T-helper 22 cell (primary cell): ENCODE data around the gene KCTD13.
"Not testable (repeated sequence)": the region's sequence is repeated elsewhere in the genome, so short reads cannot be mapped to it uniquely, and the experiment has no call there.

ENCODE experiments used
- DNase-seq: peaks from one replicate; pipeline ENCODE4 v3.0.0-alpha.2; 2020; ENCODE audit warnings: low read depth

Gene KCTD13

GRCh38 chr16:29925781-29926710 is at the start of gene KCTD13:
KCTD13 (minus strand) TSS chr16:29926226; CDS start chr16:29926033, 193 bp downstream.
- peak; percentile 75 for DNase-seq

GRCh38 chr16:29975134-29975538 is 49.1 kb upstream of the KCTD13 start:
- no peak for DNase-seq

GRCh38 chr16:29974291-29975133 is 48.5 kb upstream of the KCTD13 start:
- no peak for DNase-seq

GRCh38 chr16:29973384-29974246 is 47.6 kb upstream of the KCTD13 start, which contains the start of gene TAOK2:
TAOK2 (plus strand) TSS chr16:29973868; CDS start chr16:29977773, 3,905 bp downstream.
- peak; percentile 92 for DNase-seq

GRCh38 chr16:29972992-29973383 is 47.0 kb upstream of the KCTD13 start:
- no peak for DNase-seq

GRCh38 chr16:29972500-29972899 is 46.5 kb upstream of the KCTD13 start:
- DNase-seq, result no peak

- DNase-seq, result no peak
These were observed 45.3 kb upstream of the KCTD13 start for GRCh38 chr16:29971304-29971703.

GRCh38 chr16:29968205-29968604 is 42.2 kb upstream of the KCTD13 start:
- DNase-seq, result no peak

- no peak for DNase-seq
These were observed 37.2 kb upstream of the KCTD13 start for GRCh38 chr16:29963021-29963743.

GRCh38 chr16:29962344-29962994 is 36.4 kb upstream of the KCTD13 start:
- DNase-seq, result no peak

GRCh38 chr16:29961479-29962343 is 35.7 kb upstream of the KCTD13 start, which contains the start of gene TMEM219:
TMEM219 (plus strand) TSS chr16:29962079; CDS start chr16:29963144, 1,065 bp downstream.
- peak; percentile 90 for DNase-seq

GRCh38 chr16:29961127-29961478 is 35.1 kb upstream of the KCTD13 start:
- no peak for DNase-seq

GRCh38 chr16:29959821-29960220 is 33.8 kb upstream of the KCTD13 start:
- DNase-seq, result not testable (repeated sequence)

GRCh38 chr16:29959293-29959692 is 33.3 kb upstream of the KCTD13 start:
- DNase-seq, result no peak

GRCh38 chr16:29958756-29959155 is 32.7 kb upstream of the KCTD13 start:
- DNase-seq, result no peak

- no peak for DNase-seq
These were observed 25.8 kb upstream of the KCTD13 start for GRCh38 chr16:29951625-29952365.

GRCh38 chr16:29950806-29951461 is 24.9 kb upstream of the KCTD13 start:
- no peak for DNase-seq

- no peak for DNase-seq
These were observed 21.9 kb upstream of the KCTD13 start for GRCh38 chr16:29947897-29948296.
